Superior temporal gyrus (tissue), 1 donor: ENCODE measurements around the gene FAF1.

Experiments used
- DNase-seq: peaks from one replicate; pipeline ENCODE4 v3.0.0-alpha.2; 2016; ENCODE audit errors: extremely low spot score

The FAF1 gene

GRCh38 chr1:50978144-50978851 is 18.2 kb upstream of the FAF1 start:
- DNase-seq: peak; percentile 62

DNA sequence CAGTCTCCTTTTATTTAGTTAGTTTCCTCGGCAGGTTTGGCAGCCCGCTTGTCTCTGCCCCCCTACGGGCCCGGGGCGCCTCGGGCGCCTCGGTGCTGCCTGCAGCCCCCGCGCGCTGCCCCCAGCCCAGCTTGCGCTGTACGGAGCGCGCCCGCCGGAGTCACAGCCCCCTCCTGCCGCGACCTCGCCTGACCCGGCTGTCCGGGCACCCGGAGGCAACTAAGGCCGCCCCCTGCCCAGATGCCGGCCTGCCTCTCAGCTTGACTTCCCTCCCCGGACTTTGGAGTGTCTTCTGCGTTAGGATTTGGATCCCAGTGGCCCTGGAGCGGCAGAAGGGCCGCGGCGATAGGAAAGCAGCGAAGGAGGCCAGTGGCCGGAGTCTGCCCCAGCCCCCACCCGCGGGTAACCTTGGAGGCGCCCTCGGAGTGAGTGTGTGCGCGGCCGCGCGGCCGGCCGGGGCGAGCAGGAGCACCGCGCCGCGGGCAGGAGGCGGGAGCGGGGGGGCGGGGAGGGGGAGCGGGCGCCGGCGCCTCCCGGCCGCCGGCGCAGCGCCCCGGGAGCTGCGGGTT is 17.6 kb upstream of the FAF1 start:
- DNase-seq: peak; percentile 21

DNA sequence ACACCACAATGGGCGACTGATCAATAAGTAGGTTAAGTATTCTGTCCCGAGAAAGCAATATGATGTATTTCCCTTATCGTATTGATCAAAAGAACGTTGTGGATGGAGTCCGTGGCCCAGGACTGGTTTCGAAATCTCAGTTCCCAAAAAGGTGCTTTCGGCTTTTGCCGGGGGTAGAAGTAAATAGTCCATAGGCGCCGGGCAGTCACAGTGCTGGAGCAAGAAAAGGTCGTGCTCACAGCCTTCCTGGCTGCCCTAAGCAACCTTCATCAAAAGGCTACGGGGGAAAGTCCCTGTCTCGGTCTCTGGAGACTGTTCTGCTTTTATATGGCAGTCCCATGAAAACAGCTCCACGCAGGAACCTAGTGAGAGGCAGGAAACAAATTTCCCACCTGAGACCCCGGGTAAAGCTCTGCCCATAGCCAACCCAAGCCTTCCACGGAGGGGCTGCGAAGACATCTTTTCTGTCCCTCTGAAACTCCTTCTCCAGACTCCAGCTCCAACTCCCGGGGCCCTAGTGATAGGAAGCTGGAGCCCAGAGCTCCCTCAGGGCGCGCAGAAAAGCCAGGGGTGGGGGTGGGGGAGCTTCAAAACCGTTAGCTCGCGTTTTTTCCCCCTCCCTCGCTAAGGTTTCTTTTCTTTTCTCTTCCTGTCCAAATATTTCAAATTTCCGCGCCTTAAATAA is 17.0 kb upstream of the FAF1 start:
- peak; percentile 69 for DNase-seq

DNA sequence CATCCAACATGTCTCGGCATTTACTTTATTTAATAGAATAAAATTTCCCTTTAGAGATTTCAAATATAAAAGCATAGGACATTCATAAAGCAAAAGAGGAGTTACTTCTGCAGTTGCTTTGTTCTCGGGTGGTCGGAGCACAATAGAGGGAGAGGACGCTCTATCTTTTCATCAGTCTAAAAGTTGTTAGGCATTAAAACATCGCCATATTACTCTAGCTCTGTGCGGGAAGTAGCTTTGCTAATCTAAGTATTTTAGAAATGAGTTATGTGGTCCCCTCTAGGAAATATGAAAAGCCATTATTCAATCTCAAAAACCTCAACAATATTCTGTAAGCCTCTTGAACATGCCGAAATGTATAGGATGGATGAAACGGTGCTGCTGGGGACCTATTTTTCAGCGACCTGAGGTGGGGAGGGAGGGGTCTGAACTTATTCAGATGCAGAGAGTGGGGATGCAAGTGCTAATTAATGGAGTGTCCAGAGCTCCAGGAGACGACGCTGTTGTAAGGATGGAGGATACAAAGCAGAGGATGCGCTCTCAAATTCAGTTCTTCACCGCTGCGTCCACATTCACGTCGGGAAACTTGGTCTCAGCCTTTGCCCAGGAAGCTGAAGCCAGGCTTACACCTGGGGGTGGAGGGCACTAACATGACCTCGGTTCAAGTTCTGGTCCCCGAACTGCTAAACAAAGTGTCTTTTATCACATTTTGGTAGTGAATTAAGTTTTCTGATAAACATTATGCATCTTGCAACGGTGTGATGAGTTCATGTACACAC is 16.2 kb upstream of the FAF1 start:
- DNase-seq: peak; percentile 47

GRCh38 chr1:50975436-50975835 is 15.4 kb upstream of the FAF1 start:
- no peak for DNase-seq

GRCh38 chr1:50974618-50974935 is 14.5 kb upstream of the FAF1 start:
- peak; percentile 44 for DNase-seq

GRCh38 chr1:50973875-50974617 is 14.0 kb upstream of the FAF1 start:
- peak; percentile 54 for DNase-seq

GRCh38 chr1:50973255-50973654 is 13.2 kb upstream of the FAF1 start:
- DNase-seq: no peak

- peak; percentile 49 for DNase-seq
These were observed 12.7 kb upstream of the FAF1 start for GRCh38 chr1:50972766-50973165.

DNA sequence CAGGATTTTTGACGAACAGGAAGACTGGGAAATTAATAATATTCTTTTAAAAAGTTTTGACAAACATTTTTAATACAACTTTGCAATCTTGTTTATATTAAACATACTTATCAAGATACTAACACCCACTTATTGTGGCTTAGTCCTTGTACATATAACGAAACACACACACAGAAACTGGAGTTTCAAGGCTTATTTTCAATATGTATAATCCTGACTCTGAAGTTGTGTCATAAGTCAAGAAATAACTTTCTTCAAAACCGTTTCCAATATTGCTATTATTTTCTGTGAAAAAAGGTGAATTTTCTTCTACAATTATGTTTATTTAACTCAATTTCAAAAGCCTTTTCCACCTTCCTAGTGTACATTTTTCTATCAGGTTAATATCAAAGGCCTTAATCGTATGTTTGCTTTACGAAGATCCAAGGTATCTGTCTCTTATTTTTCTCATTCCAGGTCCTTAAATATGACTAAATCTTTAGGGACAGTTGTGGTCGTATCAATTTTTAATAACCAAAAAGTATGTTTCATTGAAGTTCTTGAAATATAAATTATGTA is 11.8 kb upstream of the FAF1 start:
- peak; percentile 56 for DNase-seq

GRCh38 chr1:50970931-50971582 is 11.0 kb upstream of the FAF1 start:
- peak; percentile 55 for DNase-seq

DNA sequence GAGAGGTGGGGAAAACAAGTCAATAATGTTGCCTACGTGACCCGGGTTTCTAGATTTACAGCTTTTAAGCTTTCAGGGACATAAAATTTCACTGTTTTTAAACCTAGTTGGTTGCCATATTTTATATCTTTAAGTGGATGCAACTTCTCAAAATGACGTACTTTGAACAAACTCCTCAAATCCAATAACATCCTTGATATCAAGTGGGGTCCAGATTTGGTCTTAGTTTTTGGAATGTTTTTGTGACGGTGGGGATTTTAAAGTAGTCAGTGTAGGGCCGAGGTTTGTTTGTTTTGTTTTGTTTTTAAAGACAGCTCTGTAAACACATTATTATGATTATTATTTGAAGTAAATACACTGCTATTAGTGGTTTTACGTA is 10.4 kb upstream of the FAF1 start:
- no peak for DNase-seq

DNA sequence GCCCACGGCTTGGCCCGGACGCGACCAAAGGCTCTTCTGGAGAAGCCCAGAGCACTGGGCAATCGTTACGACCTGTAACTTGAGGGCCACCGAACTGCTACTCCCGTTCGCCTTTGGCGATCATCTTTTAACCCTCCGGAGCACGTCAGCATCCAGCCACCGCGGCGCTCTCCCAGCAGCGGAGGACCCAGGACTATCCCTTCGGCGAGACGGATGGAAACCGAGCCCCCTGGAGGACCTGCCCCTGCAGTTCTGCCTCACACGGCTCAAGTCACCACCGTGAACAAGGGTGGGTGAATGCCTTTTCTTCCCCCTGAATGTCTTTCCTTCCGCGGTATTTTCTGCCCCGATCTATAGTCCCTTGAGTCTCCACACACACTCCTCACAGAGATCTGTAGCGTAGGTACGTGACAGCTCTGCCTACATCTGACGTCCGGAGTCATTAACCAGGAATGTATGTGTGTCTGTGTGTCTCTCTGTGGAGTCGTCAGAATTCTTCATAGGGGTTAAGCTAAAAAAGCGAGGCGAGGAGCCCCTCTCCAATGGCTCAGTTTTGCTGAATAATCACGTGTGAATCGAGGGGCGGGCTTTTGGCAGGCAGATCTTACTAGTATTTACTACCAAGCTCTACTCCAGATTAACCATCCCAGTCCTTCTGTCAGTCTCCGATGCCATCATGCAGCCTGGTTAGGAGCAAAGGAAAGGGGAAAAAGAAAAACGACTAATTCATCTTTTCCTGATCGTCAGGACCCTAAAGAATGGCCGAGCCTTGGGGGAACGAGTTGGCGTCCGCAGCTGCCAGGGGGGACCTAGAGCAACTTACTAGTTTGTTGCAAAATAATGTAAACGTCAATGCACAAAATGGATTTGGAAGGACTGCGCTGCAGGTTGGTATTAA is 9.8 kb upstream of the FAF1 start, which contains the start of gene CDKN2C:
Gene CDKN2C, plus strand, starts transcription at position 635 of the 898 bp plus-strand sequence. Its CDS starts 124 bp downstream, at position 759.
- DNase-seq: peak; percentile 87

DNA sequence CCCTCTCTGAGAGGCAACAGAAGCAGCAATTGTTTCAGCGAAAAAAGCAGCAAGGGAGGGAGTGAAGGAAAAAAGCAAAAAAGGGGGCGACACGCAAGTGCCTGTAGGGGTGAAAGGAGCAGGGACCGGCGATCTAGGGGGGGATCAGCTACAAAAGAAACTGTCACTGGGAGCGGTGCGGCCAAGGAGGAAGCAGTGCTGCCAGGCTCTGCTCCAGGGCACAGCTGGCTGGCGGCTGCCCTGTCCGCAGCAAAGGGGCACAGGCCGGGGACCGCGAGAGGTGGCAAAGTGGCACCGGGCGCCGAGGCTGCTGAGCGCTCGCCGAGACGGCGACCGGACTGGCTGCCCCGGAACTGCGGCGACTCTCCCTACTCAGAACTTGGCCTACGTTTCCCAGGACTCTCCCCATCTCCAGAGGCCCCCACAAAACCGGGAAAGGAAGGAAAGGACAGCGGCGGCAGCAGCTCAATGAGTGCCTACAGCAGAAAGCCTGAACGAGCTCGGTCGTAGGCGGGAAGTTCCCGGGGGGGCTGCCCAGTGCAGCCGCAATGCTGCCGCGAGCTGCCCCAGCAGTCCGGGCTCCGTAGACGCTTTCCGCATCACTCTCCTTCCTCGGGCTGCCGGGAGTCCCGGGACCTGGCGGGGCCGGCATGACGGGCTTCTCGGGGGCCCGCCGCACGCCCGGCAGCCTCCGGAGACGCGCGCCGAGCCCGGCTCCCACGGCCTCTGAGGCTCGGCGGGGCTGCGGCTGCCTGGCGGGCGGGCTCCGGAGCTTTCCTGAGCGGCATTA is 8.9 kb upstream of the FAF1 start:
- DNase-seq: no peak

DNA sequence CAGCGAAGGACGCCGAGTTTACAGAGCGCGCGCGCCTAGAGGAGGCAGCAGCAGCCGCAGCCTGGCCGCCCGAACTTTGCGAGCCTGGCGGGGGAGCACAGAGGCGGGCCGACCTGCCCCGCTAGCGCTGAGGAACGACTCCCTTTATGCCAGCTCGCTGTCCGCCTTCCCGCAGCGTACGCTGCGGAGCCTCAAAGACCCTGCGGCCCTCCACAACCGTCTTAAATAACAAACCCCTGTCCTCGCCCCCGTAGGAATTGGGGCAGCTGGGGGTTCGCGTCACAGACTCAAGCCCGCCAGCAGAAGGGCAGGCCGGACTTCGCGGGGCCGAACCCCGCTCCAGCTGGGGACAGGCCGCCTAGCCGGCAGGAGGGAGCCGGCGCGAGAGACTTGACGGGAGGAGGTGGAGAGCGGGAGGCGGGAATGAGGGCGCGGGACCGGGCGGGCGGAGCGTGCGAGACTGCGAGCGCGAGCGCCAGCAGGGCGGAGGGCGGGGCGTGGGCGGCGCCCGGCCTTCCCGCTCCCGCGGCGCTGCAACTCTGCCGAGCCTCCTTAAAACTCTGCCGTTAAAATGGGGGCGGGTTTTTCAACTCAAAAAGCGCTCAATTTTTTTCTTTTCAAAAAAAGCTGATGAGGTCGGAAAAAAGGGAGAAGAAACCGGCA is 8.2 kb upstream of the FAF1 start:
- DNase-seq: peak; percentile 84

- peak; percentile 62 for DNase-seq
These were observed 7.5 kb upstream of the FAF1 start for GRCh38 chr1:50967416-50968157.

DNA sequence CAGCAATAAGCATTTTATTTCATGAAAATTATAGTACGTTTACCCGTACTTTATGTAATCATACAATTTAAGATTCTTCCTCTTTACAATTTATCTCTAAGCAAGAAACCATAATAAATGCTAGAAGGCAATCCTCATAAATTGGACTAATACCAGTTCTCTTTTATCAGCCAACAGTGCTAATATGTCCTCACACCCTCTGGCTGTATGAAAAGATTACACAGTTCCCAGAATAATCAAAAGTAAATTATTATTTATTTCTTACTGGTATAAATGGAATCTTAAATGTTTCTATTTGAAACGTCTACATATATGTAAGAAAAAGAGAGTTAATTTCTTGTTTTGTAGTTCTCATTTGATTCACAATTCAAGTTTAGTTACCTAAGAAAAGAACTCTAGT is 6.9 kb upstream of the FAF1 start:
- no peak for DNase-seq

DNA sequence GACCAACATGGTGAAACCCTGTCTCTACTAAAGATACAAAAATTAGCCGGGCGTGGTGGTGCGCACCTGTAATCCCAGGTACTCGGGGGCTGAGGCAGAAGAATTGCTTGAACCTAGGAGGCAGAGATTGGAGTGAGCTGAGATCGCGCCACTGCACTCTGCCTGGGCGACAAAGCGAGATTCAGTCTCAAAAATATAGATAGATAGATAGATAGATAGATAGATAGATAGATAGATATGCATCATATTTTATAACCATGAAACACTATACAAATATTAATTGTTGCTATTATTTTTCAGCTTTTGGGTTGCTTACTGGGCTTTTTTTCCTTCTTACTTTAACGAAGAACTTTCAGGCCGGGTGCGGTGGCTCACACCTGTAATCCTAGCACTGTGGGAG is 4.8 kb upstream of the FAF1 start:
- no peak for DNase-seq
